ENCODE results near the gene RFC2. TPM values are rescaled to one million over a fixed set of nuclear protein-coding genes. Genes with fewer than 3 reads are reported as not detected.
A peak's percentile ranks its signal among the peaks of the same experiment; 100 is the strongest.

The RFC2 gene
- total RNA-seq, 1 experiment from 2014 or later = 75.6 TPM

- BruUV-seq (replicated peaks) = no TSS peak
- POLR2A ChIA-PET = no interaction called here
- Histone ChIP-seq H3K27me3 (replicated peaks; ENCODE audit: control insufficient read depth, insufficient read depth, low read length) (no peaks in the 10 kb centered on the region), H3K9me3 (no peaks in the 10 kb centered on the region), H3K4me1 (peaks cover 13% of the 10 kb centered on the region), H3K4me3 (ENCODE audit: low read depth, low read length) (no peak overlapping the region), H3K36me3 (ENCODE audit: control insufficient read depth, insufficient read depth, low read length) (no peaks in the 10 kb centered on the region; the same call in 1 of the 2 replicates)
- Mint-ChIP-seq H3K4me1 (ENCODE audit: low read depth, unreplicated experiment) (peaks cover 6% of the 10 kb centered on the region), H3K27me3 (ENCODE audit: insufficient read depth, unreplicated experiment) (no peaks in the 10 kb centered on the region), H3K36me3 (ENCODE audit: insufficient read depth, unreplicated experiment) (peaks cover 31% of the 10 kb centered on the region), H3K4me3 (ENCODE audit: unreplicated experiment) (no peak overlapping the region), H3K27ac (ENCODE audit: unreplicated experiment) (peak overlapping the region; percentile 5), H3K9me3 (ENCODE audit: unreplicated experiment) (no peaks in the 10 kb centered on the region)
- no peak for TF ChIP-seq CTCF (IDR thresholded peaks at IDR 0.05; ENCODE audit: insufficient read depth in 1 of 2, low read depth in 1 of 2, low read length in 1 of 2, severe bottlenecking in 1 of 2, unreplicated experiment in 1 of 2)
- intact Hi-C loops (cut with micrococcal nuclease; ENCODE audit: unreplicated experiment) = no loop called here
- DNase-seq = no peak
- CTCF ChIA-PET = interaction anchor here (0.8 kb wide), 1 partner anchor 18 kb away, joined by 4 read pairs; no protein-coding TSS in a partner anchor
Measured at GRCh38 chr7:74223711-74224510, 30.3 kb downstream of the RFC2 start.

GRCh38 chr7:74222851-74223710 lies 31.1 kb downstream of the RFC2 start:
- intact Hi-C loops (cut with micrococcal nuclease; ENCODE audit: unreplicated experiment) = no loop called here
- no peaks in the 10 kb centered on the region for H3K27me3 Mint-ChIP-seq (ENCODE audit: insufficient read depth, unreplicated experiment)

More at GRCh38 chr7:74222851-74223710, 31.1 kb downstream of the RFC2 start:
- Histone ChIP-seq H3K9me3 (no peaks in the 10 kb centered on the region), H3K4me3 (ENCODE audit: low read depth, low read length) (no peak overlapping the region), H3K27me3 (replicated peaks; ENCODE audit: control insufficient read depth, insufficient read depth, low read length) (no peaks in the 10 kb centered on the region), H3K4me1 (peaks cover 13% of the 10 kb centered on the region), H3K36me3 (ENCODE audit: control insufficient read depth, insufficient read depth, low read length) (no peaks in the 10 kb centered on the region; the same call in 1 of the 2 replicates)
- Mint-ChIP-seq H3K9me3 (ENCODE audit: unreplicated experiment) (no peaks in the 10 kb centered on the region), H3K4me3 (ENCODE audit: unreplicated experiment) (no peak overlapping the region), H3K27ac (ENCODE audit: unreplicated experiment) (peak overlapping the region; percentile 5), H3K4me1 (ENCODE audit: low read depth, unreplicated experiment) (peaks cover 6% of the 10 kb centered on the region), H3K36me3 (ENCODE audit: insufficient read depth, unreplicated experiment) (peaks cover 31% of the 10 kb centered on the region)
- BruUV-seq (replicated peaks) = no TSS peak
- TF ChIP-seq CTCF (IDR thresholded peaks at IDR 0.05; ENCODE audit: insufficient read depth in 1 of 2, low read depth in 1 of 2, low read length in 1 of 2, severe bottlenecking in 1 of 2, unreplicated experiment in 1 of 2) = no peak
- CTCF ChIA-PET = interaction anchor here (0.8 kb wide), 1 partner anchor 17 kb away, joined by 4 read pairs; no protein-coding TSS in a partner anchor
- DNase-seq = no peak
- POLR2A ChIA-PET = no interaction called here
